CD8-positive, alpha-beta memory T cell (primary cell): ENCODE data around the gene PDIA6. TPM values are rescaled to one million over a fixed set of nuclear protein-coding genes. Genes with fewer than 3 reads are reported as not detected.

ENCODE experiments used
- polyA plus RNA-seq: library from polyadenylated mRNA; unstranded; fragments of 300-500 nt; fragmentation: Illumina TruSeq; gene quantifications from one replicate; pipeline ENCODE4 v1.2.3, GENCODE V29; 2021
- total RNA-seq, 2 experiments: library from RNA; stranded (reverse); gene quantifications; one replicate each; pipeline ENCODE4 v1.2.3, GENCODE V29; 2021

PDIA6 gene
- total and polyA plus RNA-seq, 3 experiments from 2014 or later, result 158 to 181 (median 178) TPM

Other genes starting within 250 kb of the PDIA6 start
- 10 to 100 TPM; 49.8 to 50.1 TPM for gene NOL10, start 122.8 kb downstream of the PDIA6 start, total RNA-seq
- gene NOL10, start 122.8 kb downstream of the PDIA6 start, polyA plus RNA-seq, result 21.0 TPM
- under 1 TPM in 1 of 2 experiments, not detected in 1; 0.09 TPM for gene ATP6V1C2, start 91.2 kb downstream of the PDIA6 start, total RNA-seq
- gene ATP6V1C2, start 91.2 kb downstream of the PDIA6 start, polyA plus RNA-seq, result 0.24 TPM
- gene KCNF1, start 99.1 kb upstream of the PDIA6 start, total RNA-seq, result not detected
- gene KCNF1, start 99.1 kb upstream of the PDIA6 start, polyA plus RNA-seq, result not detected